Lower leg skin (tissue), 3 donors: ENCODE data around the gene FMO1.

Source experiments
- POLR2A ChIP-seq, 2 donors: fragments of 450-650 bp; IDR thresholded peaks; one replicate each; pipeline ENCODE4 v1.6.1; 2016 to 2017; ENCODE audit warnings: antibody characterized with exemption in 2 of 2, mild to moderate bottlenecking in 1 of 2, moderate library complexity in 1 of 2
- TF ChIP-seq, protein P1 (sequence below), 3 donors: fragments of 450-650 bp; IDR thresholded peaks; one replicate each; pipeline ENCODE4 v1.5.1; 2016; ENCODE audit warnings: antibody characterized with exemption in 3 of 3, mild to moderate bottlenecking in 3 of 3, moderate library complexity in 2 of 3

DNA sequence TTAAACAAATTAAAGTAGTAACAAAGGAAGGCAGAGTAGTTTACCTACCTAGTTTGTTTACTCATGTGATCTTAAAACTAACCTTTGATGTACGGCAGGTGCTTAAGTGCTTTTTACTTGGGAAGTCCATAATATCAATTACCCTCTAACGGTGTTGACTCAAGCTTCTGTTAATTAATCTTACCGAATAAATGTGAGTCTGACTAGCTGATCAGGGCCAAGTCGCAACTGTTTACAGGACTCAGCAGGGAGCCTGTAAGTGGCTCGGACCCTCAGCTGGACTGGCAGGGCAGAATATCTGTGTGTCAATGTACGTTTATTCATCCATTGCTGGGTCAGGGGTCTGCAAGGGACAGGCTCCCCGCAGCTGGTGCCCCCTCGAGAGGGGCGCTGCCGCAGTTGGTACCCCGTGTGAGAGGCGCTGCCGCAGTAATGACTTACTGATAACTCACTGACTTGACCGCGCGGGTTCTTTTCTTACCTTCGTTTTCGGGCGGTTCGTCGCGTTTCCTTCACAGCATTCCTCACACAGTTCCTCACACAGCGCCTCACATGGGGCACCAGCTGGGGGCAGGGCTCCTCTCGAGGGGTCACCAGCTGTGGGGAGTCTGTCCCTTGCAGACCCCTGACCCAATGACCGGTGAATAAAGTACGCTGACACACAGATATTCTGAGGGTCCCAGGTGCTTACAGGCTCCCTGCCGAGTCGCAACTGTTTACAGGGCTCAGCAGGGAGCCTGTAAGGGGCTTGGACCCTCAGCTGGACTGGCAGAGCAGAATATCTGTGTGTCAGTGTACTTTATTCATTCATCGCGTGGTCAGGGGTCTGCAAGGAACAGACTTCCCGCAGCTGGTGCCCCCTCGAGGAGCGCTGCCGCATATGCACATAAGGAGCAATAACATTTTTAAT, 3.0 kb downstream of the FMO1 start:
- TF ChIP-seq, protein P1, sequence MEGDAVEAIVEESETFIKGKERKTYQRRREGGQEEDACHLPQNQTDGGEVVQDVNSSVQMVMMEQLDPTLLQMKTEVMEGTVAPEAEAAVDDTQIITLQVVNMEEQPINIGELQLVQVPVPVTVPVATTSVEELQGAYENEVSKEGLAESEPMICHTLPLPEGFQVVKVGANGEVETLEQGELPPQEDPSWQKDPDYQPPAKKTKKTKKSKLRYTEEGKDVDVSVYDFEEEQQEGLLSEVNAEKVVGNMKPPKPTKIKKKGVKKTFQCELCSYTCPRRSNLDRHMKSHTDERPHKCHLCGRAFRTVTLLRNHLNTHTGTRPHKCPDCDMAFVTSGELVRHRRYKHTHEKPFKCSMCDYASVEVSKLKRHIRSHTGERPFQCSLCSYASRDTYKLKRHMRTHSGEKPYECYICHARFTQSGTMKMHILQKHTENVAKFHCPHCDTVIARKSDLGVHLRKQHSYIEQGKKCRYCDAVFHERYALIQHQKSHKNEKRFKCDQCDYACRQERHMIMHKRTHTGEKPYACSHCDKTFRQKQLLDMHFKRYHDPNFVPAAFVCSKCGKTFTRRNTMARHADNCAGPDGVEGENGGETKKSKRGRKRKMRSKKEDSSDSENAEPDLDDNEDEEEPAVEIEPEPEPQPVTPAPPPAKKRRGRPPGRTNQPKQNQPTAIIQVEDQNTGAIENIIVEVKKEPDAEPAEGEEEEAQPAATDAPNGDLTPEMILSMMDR (IDR thresholded peaks at IDR 0.05), result no peak
- no peak for TF ChIP-seq POLR2A (IDR thresholded peaks at IDR 0.05)
